Omental fat pad (tissue), 4 donors: ENCODE data around the gene PLCB2. TPM values are rescaled to one million over a fixed set of nuclear protein-coding genes. Genes with fewer than 3 reads are reported as not detected.

ENCODE experiments used
- ATAC-seq: fragments of 150-250 bp; one replicate; pipeline ENCODE4 v1.9.1; 2016; ENCODE audit warnings: mild to moderate bottlenecking, moderate library complexity; ENCODE audit not compliant: low FRiP score
- DNase-seq: peaks from one replicate; pipeline ENCODE4 v3.0.0-alpha.2; 2019; ENCODE audit warnings: low spot score
- CTCF ChIP-seq, 3 donors: fragments of 450-650 bp; IDR thresholded peaks; one replicate each; pipeline ENCODE4 v1.5.1; 2016 to 2017; ENCODE audit warnings: antibody characterized with exemption in 3 of 3, mild to moderate bottlenecking in 3 of 3, moderate library complexity in 2 of 3
- total RNA-seq, 4 donors: library from RNA; depleted of rRNA; stranded (reverse); fragments of >200 nt; gene quantifications; one replicate each; pipeline ENCODE4 v1.1.0, GENCODE V29; 2016

The PLCB2 gene
- total RNA-seq, 4 donors from 2014 or later, result 12.0 to 35.1 (median 25.0) TPM

GRCh38 chr15:40316931-40317330, 9.2 kb upstream of the PLCB2 start:
- DNase-seq, result no peak
- ATAC-seq, result no peak
- no peak for TF ChIP-seq CTCF (IDR thresholded peaks at IDR 0.05)

- no peak for DNase-seq
- TF ChIP-seq CTCF (IDR thresholded peaks at IDR 0.05), result no peak
- ATAC-seq, result no peak
These were observed 7.1 kb upstream of the PLCB2 start for GRCh38 chr15:40314723-40315276.

- DNase-seq (no peak), ATAC-seq (no peak)
- TF ChIP-seq CTCF (IDR thresholded peaks at IDR 0.05), result no peak
These were observed 6.0 kb upstream of the PLCB2 start for GRCh38 chr15:40313531-40314398.

- DNase-seq, result no peak
- no peak for ATAC-seq
- TF ChIP-seq CTCF (IDR thresholded peaks at IDR 0.05), result no peak
These were observed 4.8 kb upstream of the PLCB2 start for GRCh38 chr15:40312370-40313158.

GRCh38 chr15:40310993-40311392, 3.3 kb upstream of the PLCB2 start:
- ATAC-seq, result no peak
- no peak for DNase-seq
- TF ChIP-seq CTCF (IDR thresholded peaks at IDR 0.05), result no peak

GRCh38 chr15:40310001-40310959, 2.5 kb upstream of the PLCB2 start:
- peak in 1 of 3 donors; percentile 22 for TF ChIP-seq CTCF (IDR thresholded peaks at IDR 0.05)
- ATAC-seq (no peak), DNase-seq (peak; percentile 20)
